Measurements from ENCODE around the gene TAB2. TPM values are rescaled to one million over a fixed set of nuclear protein-coding genes. Genes with fewer than 3 reads are reported as not detected.

TAB2 gene
- total and polyA plus RNA-seq, 9 of the 15 experiments (the other 6 are each of a cell fraction or from before 2014, with no cell fraction given) = 9.1 to 38.3 (median 18.6) TPM

DNA sequence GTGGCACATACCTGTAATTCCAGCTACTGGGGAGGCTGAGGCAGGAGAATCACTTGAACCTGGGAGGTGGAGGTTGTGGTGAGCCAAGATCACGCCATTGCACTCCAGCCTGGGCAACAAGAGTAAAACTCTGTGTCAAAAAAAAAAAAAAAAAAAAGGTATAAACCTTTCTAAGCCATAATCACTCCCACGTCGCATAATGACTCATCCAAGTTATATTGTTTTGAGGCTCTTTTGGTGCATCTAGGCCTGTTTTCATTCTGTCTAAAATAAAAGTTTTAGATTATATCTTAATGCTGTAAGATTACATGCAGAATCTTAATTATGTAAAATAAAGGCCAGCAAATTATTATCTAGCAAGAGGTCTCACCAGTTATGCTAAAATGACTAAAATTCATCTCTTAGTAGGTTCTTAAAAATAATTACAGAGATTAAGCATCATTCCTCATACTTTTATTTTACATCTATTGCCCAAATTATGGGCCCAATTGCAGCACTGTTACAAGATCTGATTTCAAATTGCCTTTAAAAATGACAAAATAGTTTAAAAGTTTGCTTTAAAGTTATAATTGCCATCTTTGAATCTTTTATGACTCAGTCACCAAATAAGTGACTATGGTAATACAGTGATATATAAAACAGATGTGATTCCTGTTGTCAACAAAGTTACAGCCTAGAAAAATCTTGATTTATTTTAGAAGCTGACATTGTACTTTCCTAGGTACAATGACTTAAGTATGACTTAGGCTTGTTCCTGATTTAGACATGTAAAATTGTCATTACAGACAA, 72.2 kb downstream of the TAB2 start (continued):
- TF ChIP-seq FOXM1 (IDR thresholded peaks at IDR 0.05; ENCODE audit: low read depth) (no peak), FOXM1 (CRISPR knock-in tag; IDR thresholded peaks at IDR 0.05; ENCODE audit: low read depth) (no peak), JUNB (CRISPR knock-in tag; conservative IDR thresholded peaks at IDR 0.05) (no peak), CBFA2T2 (conservative IDR thresholded peaks at IDR 0.05) (no peak), ZNF274 (IDR thresholded peaks at IDR 0.05; ENCODE audit: borderline replicate concordance, low read depth, low read length) (no peak), TRIM28 (IDR thresholded peaks at IDR 0.05) (no peak), BRD9 (IDR thresholded peaks at IDR 0.05; ENCODE audit: low read depth, partially characterized antibody) (no peak), SMARCB1 (IDR thresholded peaks at IDR 0.05; ENCODE audit: insufficient read length, low read depth) (no peak), THRAP3 (IDR thresholded peaks at IDR 0.05; ENCODE audit: borderline replicate concordance) (no peak)
- TF ChIP-seq, protein P1, sequence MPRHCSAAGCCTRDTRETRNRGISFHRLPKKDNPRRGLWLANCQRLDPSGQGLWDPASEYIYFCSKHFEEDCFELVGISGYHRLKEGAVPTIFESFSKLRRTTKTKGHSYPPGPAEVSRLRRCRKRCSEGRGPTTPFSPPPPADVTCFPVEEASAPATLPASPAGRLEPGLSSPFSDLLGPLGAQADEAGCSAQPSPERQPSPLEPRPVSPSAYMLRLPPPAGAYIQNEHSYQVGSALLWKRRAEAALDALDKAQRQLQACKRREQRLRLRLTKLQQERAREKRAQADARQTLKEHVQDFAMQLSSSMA (CRISPR knock-in tag; IDR thresholded peaks at IDR 0.05) = no peak
- TF ChIP-seq, protein P2, sequence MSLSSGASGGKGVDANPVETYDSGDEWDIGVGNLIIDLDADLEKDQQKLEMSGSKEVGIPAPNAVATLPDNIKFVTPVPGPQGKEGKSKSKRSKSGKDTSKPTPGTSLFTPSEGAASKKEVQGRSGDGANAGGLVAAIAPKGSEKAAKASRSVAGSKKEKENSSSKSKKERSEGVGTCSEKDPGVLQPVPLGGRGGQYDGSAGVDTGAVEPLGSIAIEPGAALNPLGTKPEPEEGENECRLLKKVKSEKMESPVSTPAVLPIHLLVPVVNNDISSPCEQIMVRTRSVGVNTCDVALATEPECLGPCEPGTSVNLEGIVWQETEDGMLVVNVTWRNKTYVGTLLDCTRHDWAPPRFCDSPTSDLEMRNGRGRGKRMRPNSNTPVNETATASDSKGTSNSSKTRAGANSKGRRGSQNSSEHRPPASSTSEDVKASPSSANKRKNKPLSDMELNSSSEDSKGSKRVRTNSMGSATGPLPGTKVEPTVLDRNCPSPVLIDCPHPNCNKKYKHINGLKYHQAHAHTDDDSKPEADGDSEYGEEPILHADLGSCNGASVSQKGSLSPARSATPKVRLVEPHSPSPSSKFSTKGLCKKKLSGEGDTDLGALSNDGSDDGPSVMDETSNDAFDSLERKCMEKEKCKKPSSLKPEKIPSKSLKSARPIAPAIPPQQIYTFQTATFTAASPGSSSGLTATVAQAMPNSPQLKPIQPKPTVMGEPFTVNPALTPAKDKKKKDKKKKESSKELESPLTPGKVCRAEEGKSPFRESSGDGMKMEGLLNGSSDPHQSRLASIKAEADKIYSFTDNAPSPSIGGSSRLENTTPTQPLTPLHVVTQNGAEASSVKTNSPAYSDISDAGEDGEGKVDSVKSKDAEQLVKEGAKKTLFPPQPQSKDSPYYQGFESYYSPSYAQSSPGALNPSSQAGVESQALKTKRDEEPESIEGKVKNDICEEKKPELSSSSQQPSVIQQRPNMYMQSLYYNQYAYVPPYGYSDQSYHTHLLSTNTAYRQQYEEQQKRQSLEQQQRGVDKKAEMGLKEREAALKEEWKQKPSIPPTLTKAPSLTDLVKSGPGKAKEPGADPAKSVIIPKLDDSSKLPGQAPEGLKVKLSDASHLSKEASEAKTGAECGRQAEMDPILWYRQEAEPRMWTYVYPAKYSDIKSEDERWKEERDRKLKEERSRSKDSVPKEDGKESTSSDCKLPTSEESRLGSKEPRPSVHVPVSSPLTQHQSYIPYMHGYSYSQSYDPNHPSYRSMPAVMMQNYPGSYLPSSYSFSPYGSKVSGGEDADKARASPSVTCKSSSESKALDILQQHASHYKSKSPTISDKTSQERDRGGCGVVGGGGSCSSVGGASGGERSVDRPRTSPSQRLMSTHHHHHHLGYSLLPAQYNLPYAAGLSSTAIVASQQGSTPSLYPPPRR (CRISPR knock-in tag; IDR thresholded peaks at IDR 0.05; ENCODE audit: borderline replicate concordance) = no peak
